Neuron (in vitro differentiated cells): ENCODE data around the gene SALL4.

Experiments
- H2AFZ ChIP-seq: one replicate; pipeline ENCODE4 v1.6.1; 2013; ENCODE audit warnings: low read depth, mild to moderate bottlenecking, inconsistent platforms, low read length, moderate library complexity
- H3K27me3 ChIP-seq: one replicate; pipeline ENCODE4 v1.6.1; 2013; ENCODE audit warnings: low read length; ENCODE audit not compliant: insufficient read depth
- H3K36me3 ChIP-seq: one replicate; pipeline ENCODE4 v1.6.1; 2013; ENCODE audit warnings: low read length; ENCODE audit not compliant: insufficient read depth
- H3K4me1 ChIP-seq: one replicate; pipeline ENCODE4 v1.6.1; 2013; ENCODE audit warnings: low read length; ENCODE audit not compliant: insufficient read depth
- H3K4me3 ChIP-seq: 2 replicates; pipeline ENCODE4 v1.5.1; 2013; ENCODE audit warnings: mild to moderate bottlenecking, low read length, moderate library complexity
- H3K9me3 ChIP-seq: one replicate; pipeline ENCODE4 v1.6.1; 2013; ENCODE audit warnings: low read length

The SALL4 gene

DNA sequence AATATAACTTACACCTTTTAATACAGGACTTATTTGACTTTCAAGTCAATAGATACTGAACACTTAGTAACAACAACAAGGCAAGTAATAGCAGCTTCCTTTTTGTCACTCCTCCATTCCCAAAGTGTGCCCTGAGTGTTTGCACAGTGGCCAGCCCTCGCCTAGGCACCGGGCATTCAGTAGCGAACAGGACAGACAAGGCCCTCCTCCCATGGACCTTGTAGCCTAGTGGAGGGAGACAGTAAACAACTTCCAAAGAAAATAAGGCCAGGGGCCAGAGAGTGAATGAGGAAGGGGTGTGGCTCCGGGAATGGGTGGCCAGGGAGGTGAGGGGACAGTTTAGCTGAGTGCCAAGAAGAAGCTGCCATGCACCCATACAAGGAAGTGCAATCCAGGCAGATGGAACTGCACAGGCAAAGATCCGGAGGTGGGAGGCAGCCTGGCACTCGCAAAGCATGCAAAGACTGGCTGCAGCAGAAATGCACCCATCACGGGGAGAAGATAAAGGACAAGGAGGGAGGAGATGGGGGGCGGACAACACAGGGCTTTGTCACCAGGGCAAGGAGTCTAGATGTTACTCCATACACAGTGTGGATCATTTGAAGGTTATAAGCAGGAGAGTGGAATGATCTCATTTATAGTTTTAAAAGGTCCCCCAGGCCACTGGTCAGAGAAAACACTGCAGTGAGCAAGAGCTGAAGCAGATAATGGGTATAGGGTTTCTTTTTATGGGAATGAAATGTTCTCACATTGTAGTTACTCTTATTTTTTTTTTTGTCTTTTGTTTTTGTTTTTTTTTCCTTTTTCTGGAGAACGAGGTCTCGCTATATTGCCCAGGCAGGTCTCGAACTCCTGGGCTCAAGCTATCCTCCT lies 66.4 kb downstream of the SALL4 start:
- no peaks in the 10 kb centered on the region for H3K36me3 ChIP-seq
- no peak overlapping the region for H2AFZ ChIP-seq
- H3K4me3 ChIP-seq, result no peak overlapping the region
- no peaks in the 10 kb centered on the region for H3K9me3 ChIP-seq
- H3K27me3 ChIP-seq, result no peaks in the 10 kb centered on the region
- H3K4me1 ChIP-seq, result peaks cover 3% of the 10 kb centered on the region

- Histone ChIP-seq H2AFZ (no peak overlapping the region), H3K4me1 (peaks cover 3% of the 10 kb centered on the region), H3K36me3 (no peaks in the 10 kb centered on the region)
Measured at GRCh38 chr20:51734876-51735720, 67.2 kb downstream of the SALL4 start.

DNA sequence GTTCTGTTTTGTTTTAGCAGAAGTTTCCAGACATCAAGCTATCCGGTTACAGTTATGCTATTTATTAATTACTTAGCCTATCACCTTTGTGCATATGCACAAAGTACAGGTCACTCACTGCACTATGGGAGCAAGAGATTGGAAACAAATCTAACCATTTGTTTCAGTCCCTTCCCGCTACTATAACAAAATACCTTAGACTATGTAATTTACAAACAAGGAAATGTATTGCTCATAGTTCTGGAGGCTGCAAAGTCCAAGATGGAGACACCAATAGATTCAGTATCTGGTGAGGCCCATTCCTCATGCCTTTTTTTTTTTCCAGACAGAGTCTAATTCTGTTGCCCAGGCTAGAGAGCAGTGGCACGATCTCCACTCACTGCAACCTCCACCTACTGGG lies 69.3 kb downstream of the SALL4 start:
- H3K4me1 ChIP-seq, result peaks cover 3% of the 10 kb centered on the region
- H3K4me3 ChIP-seq, result no peak overlapping the region
- H3K36me3 ChIP-seq, result no peaks in the 10 kb centered on the region
- no peaks in the 10 kb centered on the region for H3K9me3 ChIP-seq
- no peaks in the 10 kb centered on the region for H3K27me3 ChIP-seq
- no peak overlapping the region for H2AFZ ChIP-seq

More at GRCh38 chr20:51734876-51735720, 67.2 kb downstream of the SALL4 start:
- H3K9me3 ChIP-seq, result no peaks in the 10 kb centered on the region
- H3K27me3 ChIP-seq, result no peaks in the 10 kb centered on the region
- H3K4me3 ChIP-seq, result no peak overlapping the region
